Stimulated activated CD8-positive, alpha-beta memory T cell treated with anti-CD3 and anti-CD28 coated beads, Interleukin-15, amount 100 ng/mL, for 24 hours (primary cell): ENCODE data around the gene GP9.

Source experiments
- DNase-seq: peaks from one replicate; pipeline ENCODE4 v3.0.0-alpha.2; 2020; ENCODE audit warnings: low read depth

Gene GP9

GRCh38 chr3:129060276-129061022, at the start of gene GP9:
GP9 (plus strand) TSS chr3:129060779; CDS start chr3:129061740, 961 bp downstream.
- DNase-seq, result no peak

- no peak for DNase-seq
These were observed 47.1 kb upstream of the GP9 start for GRCh38 chr3:129013491-129013891.

GRCh38 chr3:129014148-129014547, 46.4 kb upstream of the GP9 start:
- DNase-seq, result no peak

GRCh38 chr3:129014793-129015345, 45.7 kb upstream of the GP9 start:
- DNase-seq, result no peak

GRCh38 chr3:129015388-129016105, 45.0 kb upstream of the GP9 start:
- no peak for DNase-seq

GRCh38 chr3:129016356-129016719, 44.2 kb upstream of the GP9 start:
- DNase-seq, result no peak

GRCh38 chr3:129016720-129017483, 43.7 kb upstream of the GP9 start:
- DNase-seq, result no peak

GRCh38 chr3:129017484-129017899, 43.1 kb upstream of the GP9 start:
- no peak for DNase-seq

- DNase-seq, result no peak
These were observed 42.3 kb upstream of the GP9 start for GRCh38 chr3:129018271-129018670.

- DNase-seq, result no peak
These were observed 41.8 kb upstream of the GP9 start for GRCh38 chr3:129018751-129019150.

- no peak for DNase-seq
These were observed 41.3 kb upstream of the GP9 start for GRCh38 chr3:129019266-129019665.

GRCh38 chr3:129020691-129021090, 39.9 kb upstream of the GP9 start:
- no peak for DNase-seq

- no peak for DNase-seq
These were observed 39.4 kb upstream of the GP9 start for GRCh38 chr3:129021140-129021551.

GRCh38 chr3:129022114-129023007, 38.2 kb upstream of the GP9 start:
- no peak for DNase-seq

GRCh38 chr3:129023008-129023358, 37.6 kb upstream of the GP9 start:
- DNase-seq, result no peak

GRCh38 chr3:129023909-129024308, 36.7 kb upstream of the GP9 start:
- no peak for DNase-seq

GRCh38 chr3:129025108-129025507, 35.5 kb upstream of the GP9 start:
- DNase-seq, result no peak

- no peak for DNase-seq
These were observed 34.7 kb upstream of the GP9 start for GRCh38 chr3:129025691-129026435.

GRCh38 chr3:129026728-129027543, 33.6 kb upstream of the GP9 start:
- DNase-seq, result peak; percentile 73

GRCh38 chr3:129027544-129027880, 33.1 kb upstream of the GP9 start:
- no peak for DNase-seq
